Measurements from ENCODE around the gene LARP1.

DNA sequence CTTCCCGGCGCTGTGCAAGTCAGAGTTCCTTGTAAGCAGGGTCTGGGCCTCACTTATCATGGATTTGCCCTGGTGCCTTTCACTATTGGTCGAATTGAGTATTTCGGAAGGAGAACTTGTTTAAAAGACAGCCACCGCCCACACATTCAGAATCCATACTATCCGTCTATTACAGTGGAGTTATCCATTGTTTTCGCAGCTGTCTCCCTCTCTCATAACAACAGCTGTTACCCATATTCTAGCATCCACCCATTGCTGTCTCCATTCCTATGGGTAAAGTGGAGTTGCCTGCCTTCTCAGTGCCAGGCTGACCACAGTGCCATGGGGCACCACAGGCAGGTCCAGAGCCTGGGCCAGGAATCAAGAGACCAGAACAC is 75.0 kb downstream of the LARP1 start:
- TF ChIP-seq, protein P1, sequence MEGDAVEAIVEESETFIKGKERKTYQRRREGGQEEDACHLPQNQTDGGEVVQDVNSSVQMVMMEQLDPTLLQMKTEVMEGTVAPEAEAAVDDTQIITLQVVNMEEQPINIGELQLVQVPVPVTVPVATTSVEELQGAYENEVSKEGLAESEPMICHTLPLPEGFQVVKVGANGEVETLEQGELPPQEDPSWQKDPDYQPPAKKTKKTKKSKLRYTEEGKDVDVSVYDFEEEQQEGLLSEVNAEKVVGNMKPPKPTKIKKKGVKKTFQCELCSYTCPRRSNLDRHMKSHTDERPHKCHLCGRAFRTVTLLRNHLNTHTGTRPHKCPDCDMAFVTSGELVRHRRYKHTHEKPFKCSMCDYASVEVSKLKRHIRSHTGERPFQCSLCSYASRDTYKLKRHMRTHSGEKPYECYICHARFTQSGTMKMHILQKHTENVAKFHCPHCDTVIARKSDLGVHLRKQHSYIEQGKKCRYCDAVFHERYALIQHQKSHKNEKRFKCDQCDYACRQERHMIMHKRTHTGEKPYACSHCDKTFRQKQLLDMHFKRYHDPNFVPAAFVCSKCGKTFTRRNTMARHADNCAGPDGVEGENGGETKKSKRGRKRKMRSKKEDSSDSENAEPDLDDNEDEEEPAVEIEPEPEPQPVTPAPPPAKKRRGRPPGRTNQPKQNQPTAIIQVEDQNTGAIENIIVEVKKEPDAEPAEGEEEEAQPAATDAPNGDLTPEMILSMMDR (conservative IDR thresholded peaks at IDR 0.05), result no peak
- TF ChIP-seq EZH2 (IDR thresholded peaks at IDR 0.05; ENCODE audit: low read depth), result no peak
